Testis (tissue), 2 donors: ENCODE results near the gene CD2.

Experiments used
- CTCF ChIP-seq, 3 experiments: fragments of 450-650 bp in 2 of 3; fragments of 200-600 bp in 1 of 3; sonication (generic) in 1 of 3; IDR thresholded peaks; one replicate each; pipeline ENCODE4 v1.5.1; 2016 to 2019; ENCODE audit warnings: antibody characterized with exemption in 3 of 3, mild to moderate bottlenecking in 2 of 3, moderate library complexity in 1 of 3
- POLR2A ChIP-seq: fragments of 450-650 bp; IDR thresholded peaks from one replicate; pipeline ENCODE4 v1.6.1; 2017; ENCODE audit warnings: antibody characterized with exemption, mild to moderate bottlenecking, moderate library complexity

GRCh38 chr1:116794371-116794770 is 40.1 kb downstream of the CD2 start:
- no peak for TF ChIP-seq CTCF (IDR thresholded peaks at IDR 0.05)
- no peak for TF ChIP-seq POLR2A
